Measurements from ENCODE around the gene ADAMTS5.

Gene ADAMTS5

GRCh38 chr21:26973226-26973625 is 6.3 kb upstream of the ADAMTS5 start:
- TF ChIP-seq TAF1 (IDR thresholded peaks at IDR 0.05; ENCODE audit: borderline replicate concordance, insufficient read depth, low read length) (no peak), SIN3A (IDR thresholded peaks at IDR 0.05; ENCODE audit: borderline replicate concordance, insufficient read depth, low read length) (no peak), POLR2AphosphoS5 (IDR thresholded peaks at IDR 0.05; ENCODE audit: low read depth, low read length) (no peak), FOXP2 (optimal IDR thresholded peaks at IDR 0.05; ENCODE audit: borderline replicate concordance, extremely low read depth, extremely low read length, insufficient read depth) (no peak), REST (IDR thresholded peaks at IDR 0.05; ENCODE audit: insufficient read depth in 1 of 2, low read depth in 2 of 2, low read length in 2 of 2) (no peak)

- TF ChIP-seq REST (IDR thresholded peaks at IDR 0.05; ENCODE audit: insufficient read depth in 1 of 2, low read depth in 2 of 2, low read length in 2 of 2) (no peak), POLR2AphosphoS5 (IDR thresholded peaks at IDR 0.05; ENCODE audit: low read depth, low read length) (no peak), TAF1 (IDR thresholded peaks at IDR 0.05; ENCODE audit: borderline replicate concordance, insufficient read depth, low read length) (no peak), FOXP2 (optimal IDR thresholded peaks at IDR 0.05; ENCODE audit: borderline replicate concordance, extremely low read depth, extremely low read length, insufficient read depth) (no peak), SIN3A (IDR thresholded peaks at IDR 0.05; ENCODE audit: borderline replicate concordance, insufficient read depth, low read length) (no peak)
Observed at GRCh38 chr21:26972192-26972591, 5.3 kb upstream of the ADAMTS5 start.

GRCh38 chr21:26969971-26970725 is 3.3 kb upstream of the ADAMTS5 start:
- TF ChIP-seq POLR2AphosphoS5 (IDR thresholded peaks at IDR 0.05; ENCODE audit: low read depth, low read length) = no peak
- no peak for TF ChIP-seq FOXP2 (optimal IDR thresholded peaks at IDR 0.05; ENCODE audit: borderline replicate concordance, extremely low read depth, extremely low read length, insufficient read depth)
- no peak for TF ChIP-seq REST (IDR thresholded peaks at IDR 0.05; ENCODE audit: insufficient read depth in 1 of 2, low read depth in 2 of 2, low read length in 2 of 2)
- no peak for TF ChIP-seq TAF1 (IDR thresholded peaks at IDR 0.05; ENCODE audit: borderline replicate concordance, insufficient read depth, low read length)

- no peak for TF ChIP-seq REST (IDR thresholded peaks at IDR 0.05; ENCODE audit: insufficient read depth in 1 of 2, low read depth in 2 of 2, low read length in 2 of 2)
- no peak for TF ChIP-seq SIN3A (IDR thresholded peaks at IDR 0.05; ENCODE audit: borderline replicate concordance, insufficient read depth, low read length)
- no peak for TF ChIP-seq FOXP2 (optimal IDR thresholded peaks at IDR 0.05; ENCODE audit: borderline replicate concordance, extremely low read depth, extremely low read length, insufficient read depth)
- no peak for TF ChIP-seq TAF1 (IDR thresholded peaks at IDR 0.05; ENCODE audit: borderline replicate concordance, insufficient read depth, low read length)
- no peak for TF ChIP-seq POLR2AphosphoS5 (IDR thresholded peaks at IDR 0.05; ENCODE audit: low read depth, low read length)
Observed at GRCh38 chr21:26966649-26967061, 233 bp downstream of the ADAMTS5 start.

Measured in PFSK-1 (cell line).